ENCODE measurements around the gene PAX5. TPM values are rescaled to one million over a fixed set of nuclear protein-coding genes. Genes with fewer than 3 reads are reported as not detected.

Gene PAX5
- total RNA-seq, 1 experiment from 2014 or later = 0.39 TPM

DNA sequence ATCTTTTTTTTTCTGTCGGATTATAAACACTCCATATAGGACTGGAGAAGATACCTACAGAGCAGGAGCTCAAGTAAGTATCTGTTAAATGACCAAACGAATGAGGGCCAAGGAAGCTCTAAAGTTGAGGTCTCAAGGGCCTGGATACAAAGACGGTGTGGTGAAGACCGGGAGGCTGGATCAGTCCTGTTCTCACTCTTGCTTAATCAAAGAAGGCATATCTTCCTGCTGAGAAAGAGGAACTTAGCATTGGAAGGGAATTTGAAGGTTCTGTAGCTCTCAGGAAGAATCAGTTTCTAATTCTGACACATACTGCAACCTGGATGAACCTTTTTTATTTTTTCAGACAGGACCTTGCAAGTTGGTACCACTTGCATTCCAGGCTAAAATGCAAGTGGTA lies 28.3 kb upstream of the PAX5 start:
- Histone ChIP-seq H3K56ac (ENCODE audit: insufficient read length, low read depth, low read length) (no peak overlapping the region), H2BK20ac (ENCODE audit: low read depth, low read length, poor library complexity, severe bottlenecking) (no peak overlapping the region), H3K9me3 (ENCODE audit: control insufficient read depth, low read depth, low read length) (no peaks in the 10 kb centered on the region), H3K14ac (ENCODE audit: insufficient read depth, low read length) (no peak overlapping the region), H3K23ac (ENCODE audit: insufficient read length, low read depth, low read length) (no peak overlapping the region), H3K79me1 (ENCODE audit: insufficient read depth, low read depth, low read length, poor library complexity, severe bottlenecking) (no peaks in the 10 kb centered on the region), H2BK5ac (ENCODE audit: insufficient read length, low read length) (no peak overlapping the region), H2BK12ac (ENCODE audit: insufficient read length, low read depth, low read length) (no peak overlapping the region), H3K4me2 (ENCODE audit: insufficient read depth, insufficient read length, low read length) (no peak overlapping the region), H3K27me3 (ENCODE audit: insufficient read depth, low read length) (no peaks in the 10 kb centered on the region), H3K18ac (ENCODE audit: insufficient read length, low read depth, low read length) (no peak overlapping the region), H4K91ac (ENCODE audit: insufficient read length, low read depth, low read length) (no peak overlapping the region), H3T11ph (ENCODE audit: low read length) (no peak overlapping the region), H2BK120ac (ENCODE audit: low read depth, low read length, poor library complexity, severe bottlenecking) (no peak overlapping the region), H4K5ac (ENCODE audit: insufficient read length, low read depth, low read length) (no peak overlapping the region), H3K23me2 (ENCODE audit: insufficient read length, low read depth, low read length, poor library complexity, severe bottlenecking) (no peaks in the 10 kb centered on the region), H3K79me2 (ENCODE audit: insufficient read depth, low read length) (no peaks in the 10 kb centered on the region), H3K9ac (ENCODE audit: extremely low read depth, insufficient read length, low read length) (no peak overlapping the region), H2AFZ (ENCODE audit: low read length) (no peak overlapping the region), H3K4me1 (ENCODE audit: insufficient read depth, low read length) (no peaks in the 10 kb centered on the region), H4K20me1 (ENCODE audit: control insufficient read depth, insufficient read depth, insufficient read length) (no peaks in the 10 kb centered on the region), H4K8ac (replicated peaks; ENCODE audit: insufficient read length, low read depth, low read length) (no peak overlapping the region), H2AK5ac (ENCODE audit: insufficient read length, low read length) (no peak overlapping the region), H3K4ac (ENCODE audit: low read depth, low read length) (no peak overlapping the region), H3K27ac (ENCODE audit: insufficient read length, low read depth, low read length) (no peak overlapping the region), H2BK15ac (ENCODE audit: low read depth, low read length) (no peak overlapping the region)
- peaks cover 6 to 10% of the 10 kb centered on the region in 2 experiments; a peak in 3 of 4 replicates for H3K4me1 Mint-ChIP-seq
- H3K9me3 Mint-ChIP-seq = no peaks in the 10 kb centered on the region
- H3K36me3 Mint-ChIP-seq (ENCODE audit: insufficient read depth in 1 of 3, low read depth in 3 of 3) = no peaks in the 10 kb centered on the region
- DNase-seq = no peak
- no CpG with 5 or more reads among the region's 4 CpGs for WGBS (ENCODE audit: extremely low coverage, insufficient read length, low lambda C conversion rate)
- TF ChIP-seq, protein P1, sequence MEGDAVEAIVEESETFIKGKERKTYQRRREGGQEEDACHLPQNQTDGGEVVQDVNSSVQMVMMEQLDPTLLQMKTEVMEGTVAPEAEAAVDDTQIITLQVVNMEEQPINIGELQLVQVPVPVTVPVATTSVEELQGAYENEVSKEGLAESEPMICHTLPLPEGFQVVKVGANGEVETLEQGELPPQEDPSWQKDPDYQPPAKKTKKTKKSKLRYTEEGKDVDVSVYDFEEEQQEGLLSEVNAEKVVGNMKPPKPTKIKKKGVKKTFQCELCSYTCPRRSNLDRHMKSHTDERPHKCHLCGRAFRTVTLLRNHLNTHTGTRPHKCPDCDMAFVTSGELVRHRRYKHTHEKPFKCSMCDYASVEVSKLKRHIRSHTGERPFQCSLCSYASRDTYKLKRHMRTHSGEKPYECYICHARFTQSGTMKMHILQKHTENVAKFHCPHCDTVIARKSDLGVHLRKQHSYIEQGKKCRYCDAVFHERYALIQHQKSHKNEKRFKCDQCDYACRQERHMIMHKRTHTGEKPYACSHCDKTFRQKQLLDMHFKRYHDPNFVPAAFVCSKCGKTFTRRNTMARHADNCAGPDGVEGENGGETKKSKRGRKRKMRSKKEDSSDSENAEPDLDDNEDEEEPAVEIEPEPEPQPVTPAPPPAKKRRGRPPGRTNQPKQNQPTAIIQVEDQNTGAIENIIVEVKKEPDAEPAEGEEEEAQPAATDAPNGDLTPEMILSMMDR (conservative IDR thresholded peaks at IDR 0.05) = no peak
- no peak overlapping the region for H3K27ac Mint-ChIP-seq
- no peak overlapping the region for H3K4me3 Mint-ChIP-seq
- H3K27me3 Mint-ChIP-seq (ENCODE audit: low read depth) = peaks cover 23% of the 10 kb centered on the region
